ENCODE measurements around the gene KRT86.
"Not testable (repeated sequence)": the region's sequence is repeated elsewhere in the genome, so short reads cannot be mapped to it uniquely, and the experiment has no call there.

The KRT86 gene

DNA sequence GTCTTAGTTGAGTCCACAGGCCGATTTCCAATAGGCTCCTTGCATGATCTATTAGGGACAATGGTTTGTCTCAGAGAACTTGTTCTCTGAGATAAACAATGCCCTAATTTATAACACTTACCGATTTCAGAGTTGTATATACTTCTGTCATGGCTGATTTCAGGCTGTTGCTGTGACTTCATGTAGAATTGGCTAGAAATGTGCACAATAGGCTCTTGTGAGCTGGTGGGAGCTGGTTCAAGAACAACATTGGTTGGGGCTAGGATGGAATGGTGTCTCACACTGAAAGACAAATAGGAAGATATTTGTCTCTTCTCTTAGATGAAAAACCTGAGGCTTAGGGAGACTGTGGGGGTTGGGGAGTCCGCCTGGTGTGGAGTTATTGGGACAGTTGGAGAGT, 6.7 kb upstream of the KRT86 start:
- DNase-seq (ENCODE audit: low read depth) = no peak

DNA sequence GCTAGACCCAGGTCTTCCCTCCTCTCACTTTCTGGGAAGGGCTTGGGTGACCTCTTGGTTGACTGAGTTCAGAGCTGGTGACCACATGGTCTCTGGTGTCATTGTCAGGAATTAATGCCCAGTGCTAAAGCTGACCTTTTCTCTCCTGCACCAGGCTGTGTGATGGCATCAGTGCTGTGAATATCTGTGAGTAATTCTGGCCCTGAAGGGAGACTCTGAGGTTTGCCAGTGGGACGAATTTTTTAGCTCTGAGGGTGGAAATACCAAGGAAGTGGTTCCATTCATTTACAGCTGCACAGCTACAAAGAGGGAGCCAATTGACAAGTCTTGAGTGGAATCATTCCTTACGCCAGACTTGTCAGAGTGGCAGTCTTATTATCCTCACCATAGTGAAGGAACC, 6.2 kb upstream of the KRT86 start:
- DNase-seq (ENCODE audit: low read depth) = no peak

DNA sequence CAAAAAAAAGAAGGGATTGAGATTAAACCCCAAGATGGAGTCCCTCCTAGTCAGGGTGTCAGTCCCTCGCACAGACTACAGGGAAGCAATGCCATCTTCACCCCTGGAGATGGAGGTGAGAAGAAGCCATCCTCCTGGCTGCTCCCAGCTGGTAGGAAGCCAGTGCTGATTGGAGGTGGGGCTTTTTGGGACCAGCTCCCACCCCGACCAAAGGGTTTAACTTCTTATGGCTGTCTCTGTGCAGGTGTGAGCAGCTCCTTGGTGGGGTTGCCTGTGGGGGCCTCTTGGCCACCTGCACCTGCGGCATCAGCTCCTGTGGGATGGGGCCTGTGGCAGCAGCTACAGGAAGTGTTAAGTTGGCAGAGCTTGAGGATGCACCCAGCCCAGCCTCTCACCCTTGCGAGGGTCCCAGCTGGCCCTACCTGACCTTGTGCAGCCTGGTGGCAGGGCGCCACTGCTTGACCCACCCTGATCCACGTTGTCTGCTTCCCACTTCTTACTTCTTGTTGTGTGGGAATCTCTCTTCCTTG, 3.8 kb upstream of the KRT86 start:
- no peak for DNase-seq (ENCODE audit: low read depth)

DNA sequence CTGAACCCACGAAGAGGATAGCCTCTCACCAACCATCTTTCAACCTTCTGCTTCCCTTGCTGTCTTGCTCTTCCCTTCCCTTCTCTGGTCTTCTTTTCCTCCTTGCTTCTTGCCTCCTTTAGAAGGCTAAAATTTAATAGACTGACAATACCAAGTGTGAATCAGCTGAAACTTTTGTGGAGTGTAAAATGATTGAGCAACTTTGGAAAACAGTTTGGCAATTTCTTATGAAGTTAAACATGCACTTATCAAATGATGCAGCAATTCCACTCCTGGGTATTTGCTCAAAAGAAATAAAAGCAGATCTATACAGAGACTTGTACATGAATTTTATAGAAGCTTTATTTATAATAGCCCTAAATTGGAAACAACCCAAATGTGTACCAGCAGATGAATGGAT, 3.3 kb upstream of the KRT86 start:
- no peak for DNase-seq (ENCODE audit: low read depth)

DNA sequence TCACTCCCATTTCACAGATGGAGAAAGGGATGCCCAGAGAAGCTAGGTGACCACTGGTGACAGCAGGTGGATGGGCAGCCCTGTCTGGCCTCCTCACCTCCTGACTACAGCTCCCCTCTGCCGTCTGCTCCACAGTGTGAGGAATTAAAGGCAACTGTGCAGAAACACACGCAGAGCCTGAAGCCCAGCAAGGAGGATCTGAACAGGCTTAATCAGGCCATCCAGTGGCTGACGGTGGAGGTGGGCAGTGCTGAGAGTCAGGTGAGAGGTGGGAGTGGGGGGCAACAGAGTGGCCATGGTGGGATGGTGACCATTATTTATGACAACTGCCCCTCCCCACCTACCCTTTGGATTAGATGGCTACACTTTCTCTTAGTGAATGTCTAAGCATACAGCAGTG, 1.2 kb downstream of the KRT86 start:
- DNase-seq (ENCODE audit: low read depth) = no peak

DNA sequence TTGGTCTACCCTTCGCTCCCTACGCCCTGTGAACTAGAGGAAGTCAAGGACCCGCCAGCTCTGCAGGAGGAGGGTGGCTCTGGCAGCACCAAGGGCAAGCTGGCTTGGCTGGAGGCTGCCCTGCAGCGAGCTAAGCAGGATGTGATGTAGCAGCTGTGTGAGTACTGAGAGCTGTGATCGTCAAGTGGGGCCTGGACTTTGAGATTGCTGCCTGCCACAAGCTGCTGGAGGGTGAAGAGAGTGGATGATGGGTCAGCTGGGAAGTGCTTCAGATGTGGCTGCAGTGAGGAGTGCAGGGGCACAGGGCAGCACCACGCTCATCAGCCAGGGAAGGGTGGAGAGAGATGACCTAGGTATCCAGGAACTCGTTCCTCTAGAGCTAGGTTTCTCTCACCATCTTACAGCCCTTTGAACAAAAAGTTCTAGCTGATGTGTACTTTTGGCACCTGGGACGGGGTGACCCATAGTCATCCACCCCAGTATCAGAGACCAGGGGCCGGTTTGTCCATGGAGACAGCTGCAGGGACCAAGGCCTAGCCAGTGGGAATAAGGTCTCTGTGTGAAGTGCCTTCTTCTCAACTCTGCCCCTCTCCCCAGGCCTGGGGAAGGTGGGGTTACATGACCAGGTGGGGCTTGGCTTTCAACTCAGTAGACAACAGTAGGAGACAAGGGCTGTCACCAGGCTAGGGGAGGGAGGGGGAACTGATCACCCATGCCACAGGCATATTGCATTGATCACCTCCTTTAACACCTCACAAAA, 3.2 kb downstream of the KRT86 start:
- no peak for DNase-seq (ENCODE audit: low read depth)

DNA sequence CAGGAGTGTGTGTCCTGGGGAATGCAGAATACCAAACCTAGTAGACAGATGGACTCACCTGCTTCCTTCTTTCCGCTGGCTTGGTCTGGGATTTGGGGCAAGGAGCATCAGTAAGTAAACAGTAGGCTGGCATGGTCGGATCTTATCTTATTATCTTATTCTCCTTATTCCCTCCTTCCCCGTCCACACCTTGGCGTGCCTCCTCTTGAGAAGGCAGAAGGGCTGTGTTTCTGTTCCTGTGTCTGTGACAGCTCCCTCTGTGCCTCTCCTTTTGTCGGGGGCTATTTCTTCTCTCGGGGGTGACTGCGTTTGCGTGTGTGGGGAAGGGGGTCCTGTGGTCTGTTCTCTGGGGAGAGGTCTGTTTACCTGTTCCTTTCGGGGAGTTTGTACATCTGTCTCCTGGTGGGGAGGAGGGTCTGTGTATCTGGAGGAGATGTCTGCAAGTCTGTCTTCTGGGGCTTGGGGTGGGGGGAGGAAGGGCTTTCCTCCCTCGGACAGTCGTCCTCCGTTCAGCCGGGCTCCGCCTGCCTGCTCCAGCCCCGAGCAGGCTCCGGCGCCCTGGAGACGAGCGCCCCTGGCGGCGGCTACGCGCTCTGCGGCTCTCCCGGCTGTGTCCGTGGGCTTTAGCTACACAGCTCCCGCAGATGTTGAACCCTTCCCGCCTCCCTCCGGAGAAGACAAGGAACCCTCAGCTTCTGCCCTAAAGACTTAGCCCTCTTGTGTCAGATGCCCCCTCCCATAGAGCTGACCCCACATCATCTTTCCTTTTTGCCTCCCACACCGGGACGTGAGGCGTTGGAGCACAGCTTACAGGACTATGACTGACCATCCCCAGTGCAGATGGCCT, 4.4 kb downstream of the KRT86 start:
- DNase-seq (ENCODE audit: low read depth) = peak; percentile 59

DNA sequence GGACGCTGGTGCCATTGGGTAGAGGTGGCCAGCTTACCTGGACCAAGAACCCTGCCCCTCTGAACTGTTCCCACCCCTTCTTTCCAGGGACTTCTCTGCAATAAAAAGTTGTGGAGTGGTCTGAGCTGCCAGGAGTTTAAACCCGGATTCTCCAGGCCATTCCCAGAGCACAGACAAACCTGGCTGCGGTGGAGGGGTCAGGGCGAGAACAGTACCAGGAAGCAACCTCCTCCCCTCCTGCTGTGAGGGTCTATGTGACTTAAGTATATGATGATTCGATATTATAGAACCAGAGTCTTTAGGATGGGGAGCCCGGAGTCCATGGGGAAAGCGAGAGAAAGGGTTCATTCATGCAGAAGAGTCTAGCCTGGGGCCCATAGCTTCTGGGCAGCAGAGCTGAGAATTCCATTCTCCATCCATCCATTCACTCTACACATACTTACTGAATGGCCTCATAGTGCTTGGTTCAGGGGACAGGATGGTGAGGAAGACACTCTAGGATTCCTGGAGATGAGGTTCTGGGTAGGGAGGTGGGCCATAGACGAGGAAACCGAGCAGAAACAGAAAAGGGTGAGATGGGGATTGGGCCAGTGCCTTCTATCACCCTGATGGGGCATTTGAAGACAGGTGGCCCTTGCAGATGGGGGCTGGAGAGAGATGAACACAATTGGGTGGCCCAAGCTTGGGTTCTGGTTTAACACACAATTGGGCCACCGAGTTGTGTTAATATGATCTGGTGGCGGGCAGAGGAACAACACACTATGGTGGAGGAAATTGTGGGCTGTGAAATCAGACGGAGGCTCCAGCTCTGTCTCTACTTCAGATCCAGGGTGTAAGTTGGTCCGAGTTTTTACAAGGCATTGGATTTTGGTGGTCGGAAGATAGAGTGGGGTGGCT, 5.2 kb downstream of the KRT86 start:
- no peak for DNase-seq (ENCODE audit: low read depth)

DNA sequence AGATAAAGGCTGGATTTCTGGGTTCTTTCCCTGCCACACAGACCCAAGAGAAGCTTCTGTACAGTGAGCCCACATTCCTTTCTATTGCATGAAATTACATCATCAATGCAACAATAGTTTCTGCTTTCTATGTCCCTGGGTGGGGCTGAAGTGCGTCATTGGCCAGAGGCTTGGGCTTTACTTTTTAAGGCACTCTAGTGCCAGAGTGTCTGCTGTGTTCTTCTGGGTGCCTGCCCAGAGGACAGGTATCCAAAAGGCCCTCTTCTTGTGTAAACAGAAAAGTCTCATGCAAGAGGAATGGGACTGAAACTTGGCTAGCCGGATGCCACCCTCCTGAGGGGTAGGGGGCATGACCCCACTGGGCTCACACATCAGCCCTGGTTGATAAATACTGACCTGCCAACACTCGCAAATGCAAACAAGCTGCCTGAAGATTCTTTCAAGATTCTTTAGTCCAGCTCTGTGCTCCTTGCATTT, 5.9 kb downstream of the KRT86 start:
- no peak for DNase-seq (ENCODE audit: low read depth)

DNA sequence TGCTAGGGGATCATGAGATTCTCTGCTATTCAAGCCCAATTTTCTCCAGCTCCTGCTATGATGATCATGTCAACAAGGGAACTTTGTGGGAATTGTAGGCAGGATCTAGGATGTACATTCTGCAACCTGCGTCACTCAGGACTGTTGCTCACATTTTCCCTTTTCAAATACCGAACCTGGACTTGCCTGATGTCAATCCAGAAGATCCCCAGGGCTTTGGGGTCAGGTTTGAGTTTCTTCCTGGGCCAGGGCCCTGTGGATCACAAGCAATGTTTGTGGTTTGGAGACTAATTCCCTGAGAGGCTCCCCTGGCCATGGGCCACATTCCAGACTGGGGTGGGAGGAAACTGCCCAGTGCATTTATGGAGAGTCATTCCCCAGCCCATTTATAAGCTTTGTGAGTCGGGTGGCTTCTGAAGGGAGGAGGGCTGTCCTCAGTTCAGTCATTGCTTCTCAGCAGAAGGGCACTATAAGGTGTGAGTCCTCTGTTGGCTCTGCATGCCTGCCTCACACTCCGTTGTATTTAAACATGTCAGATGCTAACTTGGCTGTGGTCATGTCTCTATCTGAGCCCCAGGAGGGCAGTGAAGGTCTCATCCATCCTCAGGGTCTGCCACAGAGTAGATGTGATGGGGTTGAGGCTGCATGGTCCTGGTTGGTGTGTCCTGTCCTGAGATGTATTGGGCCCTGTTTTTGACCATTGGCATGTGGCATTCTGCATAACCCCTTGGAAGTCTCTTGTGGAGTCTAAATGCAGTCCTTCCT, 6.5 kb downstream of the KRT86 start:
- no peak for DNase-seq (ENCODE audit: low read depth)

DNA sequence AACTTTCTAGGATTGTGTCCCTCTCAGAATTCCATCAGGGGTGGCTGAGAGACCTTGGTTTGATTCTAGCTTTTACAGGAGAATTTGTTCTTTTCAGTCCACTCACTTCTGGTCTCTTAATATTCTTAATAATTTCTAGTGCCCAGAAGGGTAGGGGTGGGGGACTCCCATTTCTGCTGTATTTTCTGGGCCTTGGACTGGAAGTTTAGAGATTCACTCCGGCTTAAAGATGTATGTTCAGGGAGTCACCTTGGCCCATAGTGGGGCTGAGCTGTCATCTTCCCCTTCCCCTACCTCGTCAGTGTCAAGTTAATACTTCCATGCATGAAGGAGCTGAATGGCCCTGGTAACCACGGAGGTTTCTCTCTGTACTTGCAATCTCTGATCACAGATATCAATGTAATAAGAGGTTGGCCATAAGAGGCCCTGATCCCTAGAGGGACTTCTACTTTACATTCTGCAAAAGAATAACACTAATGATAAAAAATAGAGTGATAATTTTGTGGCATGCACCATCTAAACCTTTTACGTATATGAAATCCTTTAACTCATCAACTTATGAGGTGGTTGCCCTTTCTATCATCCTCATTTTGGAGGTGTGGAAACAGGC, 10.2 kb downstream of the KRT86 start:
- no peak for DNase-seq (ENCODE audit: low read depth)

DNA sequence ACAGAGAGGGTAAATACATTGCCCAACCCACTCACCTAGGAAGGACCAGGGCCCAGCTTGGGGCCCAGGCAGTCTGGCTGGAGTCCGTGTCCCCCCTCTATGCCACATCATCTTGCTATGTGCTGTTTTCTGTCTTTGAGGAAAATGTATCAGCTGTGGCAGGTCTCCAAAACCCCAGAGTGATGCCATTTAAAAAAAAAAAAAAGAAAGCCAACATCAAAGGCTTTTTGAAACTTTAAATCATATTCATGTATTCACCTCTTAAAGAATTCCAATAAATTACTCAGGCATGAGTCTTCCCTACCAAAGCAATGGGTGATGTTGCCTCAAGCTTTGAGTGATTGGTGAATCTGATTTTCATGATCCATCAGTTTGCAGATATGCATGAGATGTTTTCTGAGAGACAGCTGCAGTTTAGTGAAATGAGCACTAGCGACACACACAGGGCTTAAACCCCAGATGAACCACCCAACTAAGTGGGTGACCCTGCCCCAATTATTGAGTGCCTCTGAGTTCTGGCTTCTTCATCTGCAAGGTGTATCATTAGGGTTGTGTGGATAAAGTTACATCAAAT, 10.8 kb downstream of the KRT86 start:
- DNase-seq (ENCODE audit: low read depth) = no peak

DNA sequence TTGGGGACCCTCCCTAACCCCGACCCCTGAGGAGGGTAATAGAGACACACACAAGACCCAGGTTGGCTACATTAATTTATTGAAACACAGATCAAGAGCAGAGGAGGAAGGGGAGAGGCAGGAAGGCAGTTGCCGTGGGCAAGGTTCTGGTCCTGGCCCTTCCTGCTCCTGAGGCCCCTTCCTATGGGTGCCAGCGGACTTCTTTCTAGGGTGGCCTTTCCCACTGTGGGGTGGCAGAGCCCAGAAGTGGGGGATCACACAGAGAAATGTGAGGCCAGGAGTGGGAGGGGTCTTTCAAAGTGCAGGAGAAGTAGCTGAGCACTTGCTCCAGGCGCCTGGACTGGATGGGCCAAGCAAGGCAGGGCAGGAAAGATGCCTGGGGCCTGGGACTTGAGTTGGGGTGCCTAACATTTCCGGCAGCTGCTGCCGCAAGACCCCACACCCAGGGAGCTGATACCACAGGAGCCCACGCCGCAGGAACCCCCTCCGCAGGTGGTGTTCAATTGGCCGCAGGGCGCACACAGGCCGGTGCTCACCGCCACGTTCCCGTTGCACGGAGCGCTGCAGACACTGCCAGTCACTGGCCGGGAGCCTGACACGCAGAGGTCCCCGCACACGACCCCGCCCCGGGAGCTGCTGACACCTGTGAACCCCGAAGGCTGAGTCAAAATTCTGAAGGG, 11.5 kb downstream of the KRT86 start:
- no peak for DNase-seq (ENCODE audit: low read depth)

DNA sequence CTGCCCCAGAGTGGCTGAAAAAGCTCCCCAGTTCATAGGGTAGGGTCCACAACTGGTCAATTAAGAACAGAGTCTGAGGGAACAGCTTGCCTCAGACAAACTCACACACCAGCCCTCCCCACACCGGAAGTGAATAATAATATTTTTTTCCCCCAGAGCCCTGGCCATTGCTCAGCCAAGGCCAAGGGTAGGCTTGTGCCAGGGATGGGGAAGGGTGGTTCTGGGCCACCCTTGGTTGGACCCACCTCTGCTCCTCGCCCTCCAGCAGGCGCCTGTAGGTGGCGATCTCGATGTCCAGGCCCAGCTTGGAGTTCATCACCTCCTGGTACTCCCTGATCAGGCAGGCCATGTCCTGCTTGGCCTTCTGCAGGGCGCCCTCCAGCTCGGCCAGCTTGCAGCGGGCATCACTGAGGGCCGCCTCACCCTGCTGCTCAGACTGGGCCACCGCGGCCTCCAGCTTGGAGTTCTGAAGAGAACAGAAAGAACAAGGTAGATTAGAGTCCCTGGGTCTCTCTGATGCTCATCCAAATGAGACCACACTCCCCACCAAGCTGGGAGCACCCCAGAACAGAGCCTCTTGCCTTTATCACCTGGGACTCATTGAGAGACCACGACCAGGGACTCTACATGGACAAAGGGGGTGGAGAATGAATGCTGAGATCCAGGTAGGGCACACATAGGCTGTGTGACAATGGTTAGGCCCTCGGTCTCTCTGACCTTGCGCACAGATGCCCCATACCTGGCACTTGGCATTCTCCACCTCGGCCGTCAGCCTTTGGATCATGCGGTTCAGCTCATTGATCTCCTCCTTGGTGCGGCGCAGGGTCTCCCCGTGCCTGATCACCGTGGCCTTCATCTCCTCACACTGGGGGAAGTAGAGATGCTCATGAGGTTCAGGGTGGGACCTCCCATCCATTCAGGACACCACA, 12.7 kb downstream of the KRT86 start:
- not testable (repeated sequence) for DNase-seq (ENCODE audit: low read depth)

DNA sequence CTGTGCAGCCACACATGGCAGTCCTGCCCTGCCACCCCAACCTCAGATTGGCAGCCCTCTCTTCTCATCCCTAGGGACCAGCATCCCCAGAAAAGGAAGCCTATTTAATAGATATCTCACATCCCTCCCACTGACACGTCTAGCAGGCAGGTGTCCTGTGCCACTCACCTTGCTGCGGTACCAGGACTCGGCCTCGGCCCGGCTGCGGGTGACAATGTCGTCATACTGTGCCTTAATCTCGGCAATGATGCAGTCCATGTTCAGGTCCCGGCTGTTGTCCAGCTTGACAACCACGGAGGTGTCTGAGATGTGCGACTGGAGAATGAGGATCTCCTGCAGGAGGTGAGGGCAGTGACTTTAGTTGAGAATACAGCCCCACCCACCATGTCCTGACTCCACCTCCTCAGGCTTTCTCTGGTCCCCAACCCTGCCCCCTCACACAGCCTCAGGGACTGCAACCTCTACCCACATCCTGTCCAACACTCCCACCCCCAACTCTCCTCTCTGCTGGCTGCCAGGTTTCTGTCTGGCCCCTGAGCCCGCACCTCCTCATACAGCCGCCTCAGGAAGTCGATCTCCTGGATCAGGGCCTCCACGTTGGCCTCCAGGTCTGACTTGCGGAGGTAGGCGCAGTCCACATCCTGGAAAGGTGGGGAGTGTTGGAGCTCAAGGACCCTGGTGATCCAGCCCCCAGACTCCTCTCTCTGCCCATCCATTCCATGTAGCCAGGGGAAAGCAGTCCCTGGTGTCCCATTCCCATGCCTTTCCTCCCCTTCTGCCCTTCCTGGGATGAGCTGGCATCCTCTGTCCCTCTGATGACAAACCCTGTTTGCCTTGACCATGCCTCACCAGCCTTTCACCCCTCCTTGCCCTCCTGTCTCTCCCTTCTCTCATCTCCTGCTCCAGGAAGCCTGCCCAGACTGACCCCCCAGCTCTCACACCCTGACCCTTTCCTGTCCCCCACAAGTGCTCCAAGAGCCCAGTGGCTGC, 13.7 kb downstream of the KRT86 start:
- not testable (repeated sequence) for DNase-seq (ENCODE audit: low read depth)

DNA sequence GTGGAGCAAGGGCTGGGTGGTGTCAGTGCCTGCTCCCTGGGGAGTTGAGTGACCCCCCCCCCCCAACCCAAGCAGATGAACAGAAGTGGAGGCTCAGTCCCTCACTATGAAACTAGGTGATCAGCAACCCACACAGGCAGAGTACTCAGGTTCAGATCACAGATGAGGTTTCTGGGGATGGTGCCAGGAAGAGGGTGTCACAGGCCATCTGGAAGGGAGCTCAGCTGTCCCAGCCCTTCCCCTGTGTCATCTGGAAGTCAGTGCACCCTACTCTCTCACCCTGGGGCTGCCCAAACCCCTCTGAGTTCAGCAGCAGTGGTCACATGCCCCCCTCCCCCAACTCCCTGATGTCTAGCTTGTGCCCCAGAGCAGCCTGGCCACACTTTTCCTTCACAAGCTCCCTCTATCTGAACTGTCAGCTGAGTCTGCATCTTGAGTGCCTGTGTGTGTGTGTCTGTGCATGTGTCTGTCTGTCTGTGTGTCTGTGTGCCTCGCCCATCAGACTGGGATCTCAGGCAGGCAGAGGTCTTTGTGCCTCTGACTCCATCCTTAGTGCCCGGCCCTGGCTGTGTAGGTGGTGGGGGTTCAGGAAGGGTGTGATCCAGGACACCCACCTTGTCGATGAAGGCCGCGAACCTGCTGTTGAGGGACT, 16.2 kb downstream of the KRT86 start:
- DNase-seq (ENCODE audit: low read depth) = not testable (repeated sequence)
